Measurements from ENCODE around the gene NUDT16L1.
"Not testable (repeated sequence)": the region's sequence is repeated elsewhere in the genome, so short reads cannot be mapped to it uniquely, and the experiment has no call there.

NUDT16L1 gene

DNA sequence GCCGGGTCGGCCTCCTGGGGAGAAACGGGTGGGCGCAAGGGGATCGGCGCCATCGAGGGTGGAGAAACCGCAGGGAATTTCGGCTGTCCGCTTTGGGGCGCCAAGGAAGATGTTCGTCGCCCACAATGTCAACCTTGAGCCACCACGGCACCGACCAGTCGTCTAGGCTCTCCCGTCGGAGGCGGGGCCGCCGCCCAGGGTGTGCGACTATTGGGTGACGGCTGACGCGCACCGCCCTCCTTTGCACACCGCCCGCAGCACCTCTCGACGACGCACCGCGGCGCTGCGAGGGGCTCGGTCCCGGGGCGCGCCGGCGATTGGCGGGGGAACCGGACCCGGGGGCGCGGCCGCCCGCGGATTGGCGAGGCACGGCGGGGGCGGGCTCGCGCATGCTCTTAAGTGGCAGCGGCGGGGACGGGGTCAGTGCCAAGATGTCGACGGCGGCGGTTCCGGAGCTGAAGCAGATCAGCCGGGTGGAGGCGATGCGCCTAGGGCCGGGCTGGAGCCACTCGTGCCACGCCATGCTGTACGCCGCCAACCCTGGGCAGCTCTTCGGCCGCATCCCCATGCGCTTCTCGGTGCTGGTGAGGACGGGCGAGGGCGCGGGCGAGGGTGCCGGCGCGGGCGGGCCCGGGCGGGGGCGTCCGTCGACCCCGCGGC is at the start of gene NUDT16L1:
Gene NUDT16L1 (plus strand): TSS at position 267 of the 660 bp plus-strand sequence. CDS start 165 bp downstream, at position 432.
- H3K4me3 ChIP-seq (ENCODE audit: low read depth, low read length) = peak within 1 kb of the TSS; percentile 90
- peak; percentile 77 for DNase-seq (ENCODE audit: low read depth)

- DNase-seq (ENCODE audit: low read depth) = no peak
- no peak overlapping the region for H3K4me3 ChIP-seq (ENCODE audit: low read depth, low read length)
Measured at GRCh38 chr16:4646773-4647643, 46.4 kb upstream of the NUDT16L1 start.

DNA sequence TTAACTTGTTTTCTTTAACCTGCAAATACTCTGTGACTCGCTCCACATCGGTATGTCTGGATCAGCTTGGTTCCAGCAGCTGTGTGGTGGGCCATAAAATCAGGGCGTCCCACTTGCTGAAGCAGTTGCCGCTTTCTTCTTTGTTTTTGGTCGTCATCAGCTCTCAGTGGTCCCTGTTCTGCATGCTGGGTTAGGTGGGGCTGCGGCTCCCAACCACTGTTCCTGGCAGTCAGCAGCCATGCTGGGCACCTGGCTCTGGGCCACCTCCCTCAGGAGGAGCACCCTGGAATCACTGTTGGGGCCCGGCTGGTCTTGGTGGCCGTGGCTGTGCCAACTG is 45.8 kb upstream of the NUDT16L1 start:
- DNase-seq (ENCODE audit: low read depth) = no peak
- H3K4me3 ChIP-seq (ENCODE audit: low read depth, low read length) = no peak overlapping the region

GRCh38 chr16:4648917-4649316 is 44.4 kb upstream of the NUDT16L1 start:
- DNase-seq (ENCODE audit: low read depth) = no peak
- no peak overlapping the region for H3K4me3 ChIP-seq (ENCODE audit: low read depth, low read length)

GRCh38 chr16:4649744-4650442 is 43.5 kb upstream of the NUDT16L1 start:
- no peak overlapping the region for H3K4me3 ChIP-seq (ENCODE audit: low read depth, low read length)
- DNase-seq (ENCODE audit: low read depth) = no peak

- H3K4me3 ChIP-seq (ENCODE audit: low read depth, low read length); DNase-seq (ENCODE audit: low read depth): not testable (repeated sequence)
Measured at GRCh38 chr16:4650443-4651074, 42.8 kb upstream of the NUDT16L1 start.

- DNase-seq (ENCODE audit: low read depth) = no peak
- H3K4me3 ChIP-seq (ENCODE audit: low read depth, low read length) = no peak overlapping the region
Measured at GRCh38 chr16:4651827-4652226, 41.5 kb upstream of the NUDT16L1 start.

GRCh38 chr16:4652561-4652960 is 40.8 kb upstream of the NUDT16L1 start:
- DNase-seq (ENCODE audit: low read depth) = no peak
- no peak overlapping the region for H3K4me3 ChIP-seq (ENCODE audit: low read depth, low read length)

GRCh38 chr16:4654011-4654963 is 39.1 kb upstream of the NUDT16L1 start:
- no peak overlapping the region for H3K4me3 ChIP-seq (ENCODE audit: low read depth, low read length)
- no peak for DNase-seq (ENCODE audit: low read depth)

- no peak for DNase-seq (ENCODE audit: low read depth)
- H3K4me3 ChIP-seq (ENCODE audit: low read depth, low read length) = no peak overlapping the region
Measured at GRCh38 chr16:4654964-4655590, 38.3 kb upstream of the NUDT16L1 start.

- no peak overlapping the region for H3K4me3 ChIP-seq (ENCODE audit: low read depth, low read length)
- no peak for DNase-seq (ENCODE audit: low read depth)
Measured at GRCh38 chr16:4655801-4656200, 37.6 kb upstream of the NUDT16L1 start.

GRCh38 chr16:4656221-4656620 is 37.1 kb upstream of the NUDT16L1 start:
- no peak overlapping the region for H3K4me3 ChIP-seq (ENCODE audit: low read depth, low read length)

GRCh38 chr16:4656695-4657686 is 36.4 kb upstream of the NUDT16L1 start:
- no peak for DNase-seq (ENCODE audit: low read depth)
- no peak overlapping the region for H3K4me3 ChIP-seq (ENCODE audit: low read depth, low read length)

More at GRCh38 chr16:4656221-4656620, 37.1 kb upstream of the NUDT16L1 start:
- DNase-seq (ENCODE audit: low read depth) = no peak

GRCh38 chr16:4659363-4660353 is 33.7 kb upstream of the NUDT16L1 start:
- no peak for DNase-seq (ENCODE audit: low read depth)
- H3K4me3 ChIP-seq (ENCODE audit: low read depth, low read length) = no peak overlapping the region

DNA sequence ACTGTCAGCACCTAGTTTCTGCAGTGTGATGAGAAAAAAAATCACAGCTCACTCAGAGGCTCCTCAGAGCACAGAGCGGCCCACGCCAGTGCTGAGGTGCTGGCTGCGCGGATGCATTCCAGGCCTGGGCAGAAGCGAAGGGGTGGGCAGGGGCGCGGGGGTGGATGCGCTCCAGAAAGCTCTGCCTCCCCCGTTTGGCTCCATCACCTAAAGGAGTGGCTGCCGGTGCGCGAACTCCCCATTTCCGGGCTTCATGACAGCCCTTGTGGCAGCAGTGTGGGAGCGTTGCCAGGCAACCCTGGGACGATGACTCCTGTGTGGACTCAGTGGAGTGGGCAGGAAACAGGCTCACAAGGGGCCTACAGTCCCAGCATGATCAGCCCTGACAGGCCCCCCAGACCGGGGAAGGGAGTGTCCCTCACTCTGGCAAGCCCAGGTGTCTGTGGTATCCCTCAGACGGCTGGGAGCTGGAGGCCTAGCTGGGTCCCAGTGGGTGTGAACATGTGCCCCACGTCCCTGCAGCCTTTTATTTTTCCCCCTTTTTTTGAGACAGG is 32.8 kb upstream of the NUDT16L1 start:
- no peak overlapping the region for H3K4me3 ChIP-seq (ENCODE audit: low read depth, low read length)

DNA sequence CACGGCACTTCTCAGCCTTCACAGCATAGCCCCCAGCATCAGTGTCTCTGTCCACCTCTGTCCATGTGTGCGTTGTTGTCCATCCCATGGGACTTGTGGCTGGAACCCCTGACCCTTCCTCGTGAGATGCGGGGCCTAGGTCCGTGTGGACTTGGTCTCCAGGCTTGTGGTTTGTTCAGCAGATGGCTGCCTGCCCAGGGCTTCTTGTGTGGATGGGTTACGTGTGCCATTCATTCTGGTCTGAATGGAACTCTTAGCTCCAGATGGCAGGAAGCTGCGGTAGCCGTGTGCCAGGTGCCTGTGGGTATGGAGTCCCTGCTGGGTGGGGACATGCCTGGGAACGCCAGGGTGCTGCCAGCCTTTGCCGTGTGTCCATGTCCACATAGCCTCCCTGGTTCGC is 31.7 kb upstream of the NUDT16L1 start:
- H3K4me3 ChIP-seq (ENCODE audit: low read depth, low read length) = no peak overlapping the region
- DNase-seq (ENCODE audit: low read depth) = no peak

More for the DNA sequence above, 32.8 kb upstream of the NUDT16L1 start:
- DNase-seq (ENCODE audit: low read depth) = peak; percentile 30
